NCI-H2107 treated with DMSO at 0.1 percent for 48 hours (cell line): ENCODE data around the gene FAM193B.
"Not testable (repeated sequence)": the region's sequence is repeated elsewhere in the genome, so short reads cannot be mapped to it uniquely, and the experiment has no call there.

Experiments used
- DNase-seq: peaks from one replicate; lab custom pipeline; 2025; ENCODE audit not compliant: unreplicated experiment; lab: John Stamatoyannopoulos, UW

Gene FAM193B

GRCh38 chr5:177578316-177578715, 24.0 kb upstream of the FAM193B start:
- DNase-seq, result no peak

GRCh38 chr5:177576169-177576568, 21.8 kb upstream of the FAM193B start:
- no peak for DNase-seq

- no peak for DNase-seq
Measured at GRCh38 chr5:177575488-177575887, 21.1 kb upstream of the FAM193B start.

- DNase-seq, result no peak
Measured at GRCh38 chr5:177569894-177570293, 15.5 kb upstream of the FAM193B start.

GRCh38 chr5:177568326-177568725, 14.0 kb upstream of the FAM193B start:
- DNase-seq, result no peak

GRCh38 chr5:177565046-177565445, 10.7 kb upstream of the FAM193B start:
- DNase-seq, result no peak

- DNase-seq, result not testable (repeated sequence)
Measured at GRCh38 chr5:177559446-177559941, 5.1 kb upstream of the FAM193B start.

- no peak for DNase-seq
Measured at GRCh38 chr5:177557796-177558195, 3.4 kb upstream of the FAM193B start.

GRCh38 chr5:177557041-177557647, 2.8 kb upstream of the FAM193B start:
- peak; percentile 64 for DNase-seq

- no peak for DNase-seq
Measured at GRCh38 chr5:177555665-177556064, 1.3 kb upstream of the FAM193B start.

GRCh38 chr5:177555228-177555627, 865 bp upstream of the FAM193B start:
- DNase-seq, result no peak

- DNase-seq, result no peak
Measured at GRCh38 chr5:177553671-177554429, 513 bp downstream of the FAM193B start.

- DNase-seq, result no peak
Measured at GRCh38 chr5:177552839-177553455, 1.4 kb downstream of the FAM193B start.

- no peak for DNase-seq
Measured at GRCh38 chr5:177550122-177550521, 4.2 kb downstream of the FAM193B start.

GRCh38 chr5:177548495-177548894, 5.9 kb downstream of the FAM193B start:
- DNase-seq, result no peak

GRCh38 chr5:177547736-177548135, 6.6 kb downstream of the FAM193B start:
- DNase-seq, result no peak

GRCh38 chr5:177546258-177546741, 8.1 kb downstream of the FAM193B start:
- DNase-seq, result no peak

- peak; percentile 26 for DNase-seq
Measured at GRCh38 chr5:177545487-177546257, 8.7 kb downstream of the FAM193B start.

GRCh38 chr5:177542816-177543465, 11.4 kb downstream of the FAM193B start:
- DNase-seq, result no peak

GRCh38 chr5:177540438-177540837, 13.9 kb downstream of the FAM193B start:
- no peak for DNase-seq

GRCh38 chr5:177539411-177539810, 15.0 kb downstream of the FAM193B start:
- no peak for DNase-seq
